Muscle of leg (tissue), 11 donors: Measurements from ENCODE around the gene PRPSAP1. TPM values are rescaled to one million over a fixed set of nuclear protein-coding genes. Genes with fewer than 3 reads are reported as not detected.

Experiments
- DNase-seq: peaks from one replicate; pipeline ENCODE4 v3.0.0; 2013
- H3K27ac ChIP-seq: one replicate; pipeline ENCODE4 v1.5.1; 2013; ENCODE audit warnings: mild to moderate bottlenecking, low read length, control low read depth
- H3K27me3 ChIP-seq: one replicate; pipeline ENCODE4 v1.6.1; 2013; ENCODE audit warnings: low read length; ENCODE audit not compliant: control insufficient read depth, insufficient read depth
- H3K36me3 ChIP-seq: one replicate; pipeline ENCODE4 v1.6.1; 2013; ENCODE audit warnings: low read length; ENCODE audit not compliant: control insufficient read depth, insufficient read depth
- H3K4me1 ChIP-seq: one replicate; pipeline ENCODE4 v1.6.1; 2013; ENCODE audit warnings: low read length; ENCODE audit not compliant: control insufficient read depth, insufficient read depth
- H3K4me3 ChIP-seq: one replicate; pipeline ENCODE4 v1.5.1; 2013; ENCODE audit warnings: low read length, control low read depth
- H3K9me3 ChIP-seq: replicated peaks from 2 replicates; pipeline ENCODE4 v1.6.1; 2013; ENCODE audit warnings: low read depth, low read length; ENCODE audit not compliant: control insufficient read depth
- WGBS: methylation state at CpG from one replicate; pipeline ENCODE4 v1.1.5; 2013; ENCODE audit warnings: missing lambda C conversion rate; ENCODE audit not compliant: insufficient coverage; 5-methylcytosine and 5-hydroxymethylcytosine counted together
- polyA plus RNA-seq, 8 donors: library from polyadenylated mRNA; unstranded; fragments of 120-200 nt; gene quantifications; one replicate each; pipeline versions ENCODE4 v1.2.1 to v1.2.3, GENCODE V29; 2013; ENCODE audit warnings: inconsistent platforms in 1 of 8, low replicate concordance in 1 of 8; ENCODE audit not compliant: insufficient read length in 8 of 8, insufficient read depth in 1 of 8
- total RNA-seq: library from RNA; stranded (reverse); fragments of 120-200 nt; gene quantifications from one replicate; pipeline ENCODE4 v1.2.4, GENCODE V29; 2013

PRPSAP1 gene
- total and polyA plus RNA-seq, 9 donors, result 20.7 to 40.4 (median 32.5) TPM

GRCh38 chr17:76264755-76265623, 88.7 kb downstream of the PRPSAP1 start, which contains the start of gene UBALD2:
UBALD2 (plus strand) TSS chr17:76265348; CDS start chr17:76265506, 158 bp downstream.
- H3K4me1 ChIP-seq, result peaks cover 48% of the 10 kb centered on the region
- under 1% methylated on average over 94 of the region's 94 CpGs for WGBS
- peak; percentile 100 for DNase-seq

GRCh38 chr17:76264425-76264754, 89.3 kb downstream of the PRPSAP1 start:
- DNase-seq, result no peak
- H3K36me3 ChIP-seq, result peaks cover 16% of the 10 kb centered on the region
- peak overlapping the region; percentile 16 for H3K4me3 ChIP-seq
- WGBS, result 75% methylated on average over 2 of the region's 9 CpGs
- peak overlapping the region; percentile 86 for H3K27ac ChIP-seq
- no peaks in the 10 kb centered on the region for H3K9me3 ChIP-seq
- H3K4me1 ChIP-seq, result peaks cover 42% of the 10 kb centered on the region
- H3K27me3 ChIP-seq, result no peaks in the 10 kb centered on the region

More at GRCh38 chr17:76264755-76265623, 88.7 kb downstream of the PRPSAP1 start, which contains the start of gene UBALD2:
- Histone ChIP-seq H3K9me3 (no peaks in the 10 kb centered on the region), H3K27me3 (no peaks in the 10 kb centered on the region), H3K36me3 (peaks cover 22% of the 10 kb centered on the region), H3K4me3 (peak within 1 kb of the TSS; percentile 64), H3K27ac (peak within 1 kb of the TSS; percentile 86)

GRCh38 chr17:76263896-76264295, 89.8 kb downstream of the PRPSAP1 start:
- H3K4me1 ChIP-seq, result peaks cover 37% of the 10 kb centered on the region
- peaks cover 11% of the 10 kb centered on the region for H3K36me3 ChIP-seq
- no peaks in the 10 kb centered on the region for H3K9me3 ChIP-seq
- H3K4me3 ChIP-seq, result no peak overlapping the region
- no peak for DNase-seq
- WGBS, result no CpG with 5 or more reads among the region's 5 CpGs
- H3K27ac ChIP-seq, result peak overlapping the region; percentile 86
- no peaks in the 10 kb centered on the region for H3K27me3 ChIP-seq

GRCh38 chr17:76262732-76263344, 90.9 kb downstream of the PRPSAP1 start:
- WGBS, result 63% methylated on average over 9 of the region's 9 CpGs
- Histone ChIP-seq H3K4me3 (no peak overlapping the region), H3K27ac (peak overlapping the region; percentile 57), H3K27me3 (no peaks in the 10 kb centered on the region), H3K36me3 (peaks cover 3% of the 10 kb centered on the region), H3K4me1 (peaks cover 26% of the 10 kb centered on the region), H3K9me3 (no peaks in the 10 kb centered on the region)
- DNase-seq, result no peak

- 83% methylated on average over 7 of the region's 23 CpGs for WGBS
- Histone ChIP-seq H3K27ac (peak overlapping the region; percentile 82), H3K4me3 (no peak overlapping the region), H3K9me3 (no peaks in the 10 kb centered on the region), H3K27me3 (no peaks in the 10 kb centered on the region), H3K36me3 (no peaks in the 10 kb centered on the region), H3K4me1 (peaks cover 14% of the 10 kb centered on the region)
- peak; percentile 45 for DNase-seq
Observed at GRCh38 chr17:76261421-76262215, 92.1 kb downstream of the PRPSAP1 start.

GRCh38 chr17:76260669-76261068, 93.0 kb downstream of the PRPSAP1 start:
- no peak overlapping the region for H3K27ac ChIP-seq
- peaks cover 10% of the 10 kb centered on the region for H3K4me1 ChIP-seq
- no peak for DNase-seq
- no peaks in the 10 kb centered on the region for H3K27me3 ChIP-seq
- H3K9me3 ChIP-seq, result no peaks in the 10 kb centered on the region
- no peaks in the 10 kb centered on the region for H3K36me3 ChIP-seq
- no peak overlapping the region for H3K4me3 ChIP-seq
- 60% methylated on average over 2 of the region's 5 CpGs for WGBS

GRCh38 chr17:76260220-76260619, 93.5 kb downstream of the PRPSAP1 start:
- H3K36me3 ChIP-seq, result no peaks in the 10 kb centered on the region
- no peak overlapping the region for H3K27ac ChIP-seq
- peaks cover 10% of the 10 kb centered on the region for H3K4me1 ChIP-seq
- no peaks in the 10 kb centered on the region for H3K27me3 ChIP-seq
- no peak overlapping the region for H3K4me3 ChIP-seq
- WGBS, result 100% methylated on average over 2 of the region's 7 CpGs
- H3K9me3 ChIP-seq, result no peaks in the 10 kb centered on the region
- no peak for DNase-seq

Other genes with a start within 250 kb of the PRPSAP1 start
- 0.09 TPM for gene FOXJ1, start 212.7 kb downstream of the PRPSAP1 start, total RNA-seq
- 1 to 10 TPM in 1 of 8 donors, under 1 TPM in 7; 0.05 to 1.1 (median 0.13) TPM for gene FOXJ1, start 212.7 kb downstream of the PRPSAP1 start, polyA plus RNA-seq
- gene RNF157, start 113.4 kb downstream of the PRPSAP1 start, total RNA-seq, result 5.5 TPM
- 10 to 100 TPM in 5 of 8 donors, 1 to 10 TPM in 3; 6.4 to 11.1 (median 10.1) TPM for gene RNF157, start 113.4 kb downstream of the PRPSAP1 start, polyA plus RNA-seq
- gene UBALD2, start 88.6 kb downstream of the PRPSAP1 start, total RNA-seq, result 10.8 TPM
- 10 to 100 TPM; 13.2 to 27.3 (median 18.4) TPM for gene UBALD2, start 88.6 kb downstream of the PRPSAP1 start, polyA plus RNA-seq
- gene QRICH2, start 45.6 kb downstream of the PRPSAP1 start, total RNA-seq, result 2.1 TPM
- gene QRICH2, start 45.6 kb downstream of the PRPSAP1 start, polyA plus RNA-seq, result 1 to 10 TPM; 3.0 to 4.7 (median 3.9) TPM
- gene SPHK1, start 30.7 kb upstream of the PRPSAP1 start, total RNA-seq, result 1.7 TPM
- gene SPHK1, start 30.7 kb upstream of the PRPSAP1 start, polyA plus RNA-seq, result 1 to 10 TPM; 1.6 to 2.8 (median 2.4) TPM
- gene UBE2O, start 99.2 kb upstream of the PRPSAP1 start, total RNA-seq, result 11.1 TPM
- gene UBE2O, start 99.2 kb upstream of the PRPSAP1 start, polyA plus RNA-seq, result 10 to 100 TPM; 13.9 to 20.4 (median 17.2) TPM
- gene AANAT, start 113.7 kb upstream of the PRPSAP1 start, total RNA-seq, result 0.22 TPM
- under 1 TPM in 5 of 8 donors, not detected in 3; 0.18 to 0.87 (median 0.34) TPM for gene AANAT, start 113.7 kb upstream of the PRPSAP1 start, polyA plus RNA-seq
- gene RHBDF2, start 147.5 kb upstream of the PRPSAP1 start, total RNA-seq, result 4.2 TPM
- 1 to 10 TPM; 3.5 to 7.0 (median 5.4) TPM for gene RHBDF2, start 147.5 kb upstream of the PRPSAP1 start, polyA plus RNA-seq
- gene CYGB, start 183.8 kb upstream of the PRPSAP1 start, total RNA-seq, result 12.8 TPM
- 10 to 100 TPM; 15.9 to 27.2 (median 20.8) TPM for gene CYGB, start 183.8 kb upstream of the PRPSAP1 start, polyA plus RNA-seq
- gene PRCD, start 186.1 kb upstream of the PRPSAP1 start, total RNA-seq, result 3.9 TPM
- gene PRCD, start 186.1 kb upstream of the PRPSAP1 start, polyA plus RNA-seq, result 1 to 10 TPM; 2.2 to 6.5 (median 3.8) TPM
- gene ST6GALNAC2, start 231.9 kb upstream of the PRPSAP1 start, total RNA-seq, result 1.5 TPM
- 1 to 10 TPM; 1.2 to 8.0 (median 1.9) TPM for gene ST6GALNAC2, start 231.9 kb upstream of the PRPSAP1 start, polyA plus RNA-seq